H1 (cell line): ENCODE data around the gene EMX2.
A peak's percentile ranks its signal among the peaks of the same experiment; 100 is the strongest.

Experiments used
- ASH2L ChIP-seq: fragments of 200-600, 300-600 bp; sonication (generic); IDR thresholded peaks from one replicate; pipeline ENCODE4 v1.7.1; 2017; ENCODE audit warnings: low read length
- EP300 ChIP-seq, 2 experiments: IDR thresholded peaks; 1 replicate in 1 of 2; 2 replicates in 1 of 2; pipeline ENCODE4 v1.6.1; 2011 to 2012; ENCODE audit warnings: low read depth in 2 of 2, low read length in 2 of 2, mild to moderate bottlenecking in 2 of 2, borderline replicate concordance in 1 of 2, inconsistent platforms in 1 of 2, moderate library complexity in 1 of 2
- EZH2 ChIP-seq: fragments of 200-600 bp; sonication (generic); IDR thresholded peaks from 2 replicates; pipeline ENCODE4 v1.7.1; 2012; ENCODE audit warnings: low read depth, mild to moderate bottlenecking, moderate library complexity, low read length, inconsistent platforms; ENCODE audit not compliant: severe bottlenecking
- JUND ChIP-seq: IDR thresholded peaks from 2 replicates; pipeline ENCODE4 v1.6.1; 2011; ENCODE audit warnings: mild to moderate bottlenecking, improper control_type of control experiment, low read length
- MAFK ChIP-seq: IDR thresholded peaks from 2 replicates; pipeline ENCODE4 v1.6.1; 2012; ENCODE audit warnings: low read depth, mild to moderate bottlenecking, improper control_type of control experiment, low read length
- POLR2A ChIP-seq, 2 experiments: IDR thresholded peaks; 1 replicate in 1 of 2; 2 replicates in 1 of 2; pipeline ENCODE4 v1.6.1; 2011; ENCODE audit warnings: low read depth in 2 of 2, low read length in 2 of 2, mild to moderate bottlenecking in 2 of 2; ENCODE audit errors: control extremely low read depth in 1 of 2
- POLR2AphosphoS5 ChIP-seq: IDR thresholded peaks from 2 replicates; pipeline ENCODE4 v1.6.1; 2011; ENCODE audit warnings: low read depth, low read length
- SP1 ChIP-seq: IDR thresholded peaks from 2 replicates; pipeline ENCODE4 v1.6.1; 2011; ENCODE audit warnings: low read depth, low read length
- SP2 ChIP-seq: IDR thresholded peaks from 2 replicates; pipeline ENCODE4 v1.6.1; 2012; ENCODE audit warnings: mild to moderate bottlenecking, low read length, inconsistent platforms
- TCF12 ChIP-seq: IDR thresholded peaks from 2 replicates; pipeline ENCODE4 v1.6.1; 2011; ENCODE audit warnings: low read depth, mild to moderate bottlenecking, low read length
- TF ChIP-seq, protein P1 (sequence below): IDR thresholded peaks from 2 replicates; pipeline ENCODE4 v1.6.1; 2011; ENCODE audit warnings: low read depth, mild to moderate bottlenecking, low read length; ENCODE audit not compliant: insufficient read depth
- TF ChIP-seq, protein P2 (sequence below), 3 experiments: IDR thresholded peaks; 1 replicate in 2 of 3; 2 replicates in 1 of 3; pipeline versions ENCODE4 v1.5.1 to v1.6.1; 2011; ENCODE audit warnings: low read length in 3 of 3, mild to moderate bottlenecking in 3 of 3, inconsistent platforms in 2 of 3, low read depth in 1 of 3, moderate library complexity in 1 of 3; ENCODE audit not compliant: insufficient read depth in 1 of 3; ENCODE audit errors: control extremely low read depth in 1 of 3

DNA sequence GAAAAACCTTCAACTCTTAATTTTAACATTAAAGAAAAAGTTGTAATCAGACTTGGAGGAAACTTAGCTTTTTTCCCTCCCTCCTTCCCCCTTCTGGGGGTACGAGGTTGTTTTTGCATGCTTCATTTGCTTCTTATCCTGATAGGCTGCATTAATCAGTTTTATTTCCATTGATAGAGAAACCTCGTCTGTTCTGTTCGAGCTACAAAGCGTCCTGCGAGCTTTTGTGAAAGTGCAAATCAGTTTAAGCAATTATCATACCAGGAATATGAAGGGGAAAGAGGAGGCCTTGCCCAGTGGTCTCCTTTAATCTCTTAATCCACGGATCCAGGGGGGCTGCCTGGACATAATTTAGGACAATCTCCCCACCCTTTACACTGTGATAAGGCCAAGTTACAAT is 7.5 kb downstream of the EMX2 start:
- TF ChIP-seq EZH2 (peak; percentile 26), TCF12 (no peak), ASH2L (no peak), MAFK (no peak), EP300 (IDR thresholded peaks at IDR 0.05; ENCODE audit: borderline replicate concordance in 1 of 2, low read depth in 2 of 2, low read length in 2 of 2) (no peak), POLR2A (IDR thresholded peaks at IDR 0.05; ENCODE audit: control extremely low read depth in 1 of 2, low read depth in 2 of 2, low read length in 2 of 2) (no peak), SP1 (no peak), POLR2AphosphoS5 (no peak), JUND (no peak), SP2 (no peak)
- TF ChIP-seq, protein P1, sequence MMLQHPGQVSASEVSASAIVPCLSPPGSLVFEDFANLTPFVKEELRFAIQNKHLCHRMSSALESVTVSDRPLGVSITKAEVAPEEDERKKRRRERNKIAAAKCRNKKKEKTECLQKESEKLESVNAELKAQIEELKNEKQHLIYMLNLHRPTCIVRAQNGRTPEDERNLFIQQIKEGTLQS: no peak
- TF ChIP-seq, protein P2, sequence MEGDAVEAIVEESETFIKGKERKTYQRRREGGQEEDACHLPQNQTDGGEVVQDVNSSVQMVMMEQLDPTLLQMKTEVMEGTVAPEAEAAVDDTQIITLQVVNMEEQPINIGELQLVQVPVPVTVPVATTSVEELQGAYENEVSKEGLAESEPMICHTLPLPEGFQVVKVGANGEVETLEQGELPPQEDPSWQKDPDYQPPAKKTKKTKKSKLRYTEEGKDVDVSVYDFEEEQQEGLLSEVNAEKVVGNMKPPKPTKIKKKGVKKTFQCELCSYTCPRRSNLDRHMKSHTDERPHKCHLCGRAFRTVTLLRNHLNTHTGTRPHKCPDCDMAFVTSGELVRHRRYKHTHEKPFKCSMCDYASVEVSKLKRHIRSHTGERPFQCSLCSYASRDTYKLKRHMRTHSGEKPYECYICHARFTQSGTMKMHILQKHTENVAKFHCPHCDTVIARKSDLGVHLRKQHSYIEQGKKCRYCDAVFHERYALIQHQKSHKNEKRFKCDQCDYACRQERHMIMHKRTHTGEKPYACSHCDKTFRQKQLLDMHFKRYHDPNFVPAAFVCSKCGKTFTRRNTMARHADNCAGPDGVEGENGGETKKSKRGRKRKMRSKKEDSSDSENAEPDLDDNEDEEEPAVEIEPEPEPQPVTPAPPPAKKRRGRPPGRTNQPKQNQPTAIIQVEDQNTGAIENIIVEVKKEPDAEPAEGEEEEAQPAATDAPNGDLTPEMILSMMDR (IDR thresholded peaks at IDR 0.05; ENCODE audit: control extremely low read depth in 1 of 3, insufficient read depth in 1 of 3, low read depth in 1 of 3, low read length in 3 of 3): no peak
